DOHH2 (cell line): ENCODE results near the gene UCP3.
A peak's percentile ranks its signal among the peaks of the same experiment; 100 is the strongest.

Experiments used
- H3F3A ChIP-seq: fragments of 200-600 bp; sonication (generic), shearing (Covaris generic); 2 replicates; pipeline ENCODE4 v1.6.0; 2016; ENCODE audit warnings: antibody characterized with exemption, mild to moderate bottlenecking; ENCODE audit not compliant: control insufficient read depth, insufficient read depth
- H3K27ac ChIP-seq: fragments of 200-600 bp; sonication (generic); 2 replicates; pipeline ENCODE4 v1.5.1; 2014; ENCODE audit warnings: low read depth, mild to moderate bottlenecking, low read length, moderate library complexity
- H3K27me3 ChIP-seq: fragments of 200-600 bp; sonication (generic); 2 replicates; pipeline ENCODE4 v1.6.1; 2014; ENCODE audit warnings: mild to moderate bottlenecking, low read length, mixed read lengths; ENCODE audit not compliant: control insufficient read depth
- H3K36me3 ChIP-seq: fragments of 200-600 bp; sonication (generic); 2 replicates; pipeline ENCODE4 v1.6.1; 2014; ENCODE audit warnings: mild to moderate bottlenecking, low read length, moderate library complexity, mixed read lengths; ENCODE audit not compliant: control insufficient read depth
- H3K4me1 ChIP-seq: fragments of 200-600 bp; sonication (generic); 2 replicates; pipeline ENCODE4 v1.6.1; 2014; ENCODE audit warnings: mild to moderate bottlenecking, low read length, mixed read lengths; ENCODE audit not compliant: control insufficient read depth
- H3K4me2 ChIP-seq: fragments of 200-600 bp; sonication (generic); 2 replicates; pipeline ENCODE4 v1.6.0; 2014; ENCODE audit warnings: mild to moderate bottlenecking, low read length, moderate library complexity
- H3K4me3 ChIP-seq: fragments of 200-600 bp; sonication (generic); 2 replicates; pipeline ENCODE4 v1.5.1; 2014; ENCODE audit warnings: mild to moderate bottlenecking, low read length, mixed read lengths
- H3K79me2 ChIP-seq: fragments of 200-600 bp; sonication (generic); 2 replicates; pipeline ENCODE4 v1.6.1; 2014; ENCODE audit warnings: mild to moderate bottlenecking, low read length, mixed read lengths; ENCODE audit not compliant: control insufficient read depth
- H3K9me2 ChIP-seq: fragments of 200-600 bp; sonication (generic); replicated peaks from 2 replicates; pipeline ENCODE4 v1.6.1; 2014; ENCODE audit warnings: mild to moderate bottlenecking, low read length, mixed read lengths; ENCODE audit not compliant: control insufficient read depth
- H3K9me3 ChIP-seq: fragments of 200-600 bp; sonication (generic); 2 replicates; pipeline ENCODE4 v1.6.1; 2014; ENCODE audit warnings: antibody characterized with exemption, low read length, mixed read lengths; ENCODE audit not compliant: control insufficient read depth, insufficient read depth
- H4K20me1 ChIP-seq: fragments of 200-600 bp; sonication (generic); 2 replicates; pipeline ENCODE4 v1.6.0; 2014; ENCODE audit warnings: low read depth, mild to moderate bottlenecking, antibody characterized with exemption, low read length, moderate library complexity; ENCODE audit not compliant: control insufficient read depth, insufficient read depth
- CTCF ChIP-seq: fragments of 200-600 bp; sonication (generic); IDR thresholded peaks from one replicate; pipeline ENCODE4 v1.5.1; 2014; ENCODE audit warnings: antibody characterized with exemption, mild to moderate bottlenecking, low read depth, low read length; ENCODE audit not compliant: poor library complexity, severe bottlenecking
- EZH2phosphoT487 ChIP-seq: fragments of 200-600 bp; sonication (generic); IDR thresholded peaks from 2 replicates; pipeline ENCODE4 v1.6.1; 2017; ENCODE audit warnings: borderline replicate concordance, mild to moderate bottlenecking, antibody characterized with exemption, low read length, moderate library complexity, mixed read lengths

UCP3 gene

GRCh38 chr11:73991471-73992006 is 17.3 kb downstream of the UCP3 start:
- H3K36me3 ChIP-seq, result no peaks in the 10 kb centered on the region
- H3K9me3 ChIP-seq, result no peaks in the 10 kb centered on the region
- peak overlapping the region; percentile 86 for H3K4me2 ChIP-seq
- no peaks in the 10 kb centered on the region for H3K79me2 ChIP-seq
- H3K27me3 ChIP-seq, result no peaks in the 10 kb centered on the region
- H3F3A ChIP-seq, result peaks cover 72% of the 10 kb centered on the region
- TF ChIP-seq EZH2phosphoT487 (no peak), CTCF (no peak)
- peak overlapping the region; percentile 50 for H3K4me3 ChIP-seq
- H3K9me2 ChIP-seq, result no peaks in the 10 kb centered on the region
- peak overlapping the region; percentile 97 for H3K27ac ChIP-seq
- H4K20me1 ChIP-seq, result no peaks in the 10 kb centered on the region
- H3K4me1 ChIP-seq, result peaks cover 92% of the 10 kb centered on the region

- no peaks in the 10 kb centered on the region for H3K27me3 ChIP-seq
- no peaks in the 10 kb centered on the region for H3K36me3 ChIP-seq
- H3K4me2 ChIP-seq, result peak overlapping the region; percentile 86
- H4K20me1 ChIP-seq, result no peaks in the 10 kb centered on the region
- no peaks in the 10 kb centered on the region for H3K9me3 ChIP-seq
- TF ChIP-seq CTCF (no peak), EZH2phosphoT487 (no peak)
- H3K4me3 ChIP-seq, result peak overlapping the region; percentile 50
- H3K27ac ChIP-seq, result peak overlapping the region; percentile 97
- H3F3A ChIP-seq, result peaks cover 64% of the 10 kb centered on the region
- no peaks in the 10 kb centered on the region for H3K79me2 ChIP-seq
- H3K9me2 ChIP-seq, result no peaks in the 10 kb centered on the region
- H3K4me1 ChIP-seq, result peaks cover 92% of the 10 kb centered on the region
Observed at GRCh38 chr11:73990730-73991129, 18.2 kb downstream of the UCP3 start.

GRCh38 chr11:73989156-73989555 is 19.7 kb downstream of the UCP3 start:
- Histone ChIP-seq H4K20me1 (no peaks in the 10 kb centered on the region), H3K4me1 (peaks cover 92% of the 10 kb centered on the region), H3K79me2 (peaks cover 2% of the 10 kb centered on the region), H3K9me2 (no peaks in the 10 kb centered on the region), H3K36me3 (no peaks in the 10 kb centered on the region), H3K4me2 (no peak overlapping the region), H3K27me3 (no peaks in the 10 kb centered on the region), H3F3A (peaks cover 57% of the 10 kb centered on the region), H3K27ac (0 out of 2 replicates have a peak overlapping the region, but pooled peaks have one; percentile 20), H3K4me3 (no peak overlapping the region), H3K9me3 (no peaks in the 10 kb centered on the region)
- TF ChIP-seq CTCF, result peak; percentile 29
- no peak for TF ChIP-seq EZH2phosphoT487
